HEK293 (cell line): ENCODE measurements around the gene ZC3H18.
"Not testable (repeated sequence)": the region's sequence is repeated elsewhere in the genome, so short reads cannot be mapped to it uniquely, and the experiment has no call there.

Experiments used
- CTCF ChIA-PET: fragments of 350-600 bp; formaldehyde crosslinking; extraction: SDS; loops from one replicate; lab custom pipeline; 2021; ENCODE audit warnings: antibody characterized with exemption; lab: Yijun Ruan, JAX
- POLR2A ChIA-PET: fragments of 300-600 bp; formaldehyde crosslinking; extraction: SDS; loops from one replicate; lab custom pipeline; 2020; ENCODE audit warnings: antibody characterized with exemption, inconsistent platforms; lab: Yijun Ruan, JAX
- H3K27ac ChIP-seq: fragments of 200-500 bp; sonication (Bioruptor generic); 2 replicates; pipeline ENCODE4 v1.5.1; 2014; ENCODE audit warnings: low read depth, low read length, control low read depth, inconsistent platforms; ENCODE audit errors: extremely low read depth
- H3K36me3 ChIP-seq, 2 experiments: fragments of 200-500 bp in 1 of 2; sonication (Bioruptor generic) in 1 of 2; 1 replicate in 1 of 2; 2 replicates in 1 of 2; pipeline ENCODE4 v1.5.1; 2014 to 2017; ENCODE audit warnings: inconsistent platforms in 2 of 2, low read length in 2 of 2; ENCODE audit not compliant: control insufficient read depth in 2 of 2, insufficient read depth in 1 of 2
- H3K4me1 ChIP-seq: fragments of 200-500 bp; sonication (Bioruptor generic); 2 replicates; pipeline ENCODE4 v1.5.1; 2014; ENCODE audit warnings: mild to moderate bottlenecking, low read length, inconsistent platforms; ENCODE audit not compliant: control insufficient read depth, insufficient read depth
- H3K4me3 ChIP-seq: 2 replicates; pipeline ENCODE4 v1.5.1; 2011; ENCODE audit warnings: low read depth, mild to moderate bottlenecking, control low read depth, low read length, moderate library complexity
- H3K9me3 ChIP-seq: fragments of 200-500 bp; sonication (Bioruptor generic); 2 replicates; pipeline ENCODE4 v1.5.1; 2014; ENCODE audit warnings: low read depth, low read length, inconsistent platforms; ENCODE audit not compliant: control insufficient read depth, insufficient read depth
- GLI4 ChIP-seq: fragments of 450-650 bp; formaldehyde crosslinking; IDR thresholded peaks from 2 replicates; pipeline ENCODE4 v1.5.1; 2016; ENCODE audit warnings: missing biosample characterization, missing genetic modification characterization
- TRIM28 ChIP-seq: IDR thresholded peaks from 2 replicates; pipeline ENCODE4 v1.6.1; 2011; ENCODE audit warnings: low read length, control low read depth, borderline replicate concordance
- ZBTB8A ChIP-seq: fragments of 450-650 bp; formaldehyde crosslinking; IDR thresholded peaks from 2 replicates; pipeline ENCODE4 v1.5.1; 2016; ENCODE audit warnings: missing biosample characterization, missing genetic modification characterization
- ZNF302 ChIP-seq: fragments of 450-650 bp; formaldehyde crosslinking; IDR thresholded peaks from 2 replicates; pipeline ENCODE4 v1.5.1; 2016; ENCODE audit warnings: missing biosample characterization, missing genetic modification characterization, low read depth
- ZNF354C ChIP-seq: fragments of 450-650 bp; formaldehyde crosslinking; IDR thresholded peaks from 2 replicates; pipeline ENCODE4 v1.5.1; 2016; ENCODE audit warnings: missing biosample characterization, missing genetic modification characterization, low read depth, borderline replicate concordance
- ZNF423 ChIP-seq: fragments of 450-650 bp; formaldehyde crosslinking; IDR thresholded peaks from 2 replicates; pipeline ENCODE4 v1.5.1; 2016; ENCODE audit warnings: missing biosample characterization, missing genetic modification characterization
- ZNF501 ChIP-seq: fragments of 450-650 bp; formaldehyde crosslinking; IDR thresholded peaks from 2 replicates; pipeline ENCODE4 v1.5.1; 2016; ENCODE audit warnings: missing biosample characterization, missing genetic modification characterization
- ZNF624 ChIP-seq: fragments of 450-650 bp; formaldehyde crosslinking; IDR thresholded peaks from 2 replicates; pipeline ENCODE4 v1.5.1; 2017; ENCODE audit warnings: missing biosample characterization, missing genetic modification characterization
- TF ChIP-seq, protein P1 (sequence below): fragments of 450-650 bp; formaldehyde crosslinking; IDR thresholded peaks from 2 replicates; pipeline ENCODE4 v1.5.1; 2017; ENCODE audit warnings: missing biosample characterization, missing genetic modification characterization
- TF ChIP-seq, protein P2 (sequence below): fragments of 450-650 bp; formaldehyde crosslinking; IDR thresholded peaks from 2 replicates; pipeline ENCODE4 v1.5.1; 2016; ENCODE audit warnings: missing biosample characterization, missing genetic modification characterization
- TF ChIP-seq, protein P3 (sequence below): fragments of 450-650 bp; formaldehyde crosslinking; IDR thresholded peaks from 2 replicates; pipeline ENCODE4 v1.5.1; 2016; ENCODE audit warnings: missing biosample characterization, missing genetic modification characterization, borderline replicate concordance
- TF ChIP-seq, protein P4 (sequence below): fragments of 450-650 bp; formaldehyde crosslinking; IDR thresholded peaks from 2 replicates; pipeline ENCODE4 v1.5.1; 2016; ENCODE audit warnings: missing biosample characterization, missing genetic modification characterization
- TF ChIP-seq, protein P5 (sequence below): fragments of 450-650 bp; formaldehyde crosslinking; IDR thresholded peaks from 2 replicates; pipeline ENCODE4 v1.5.1; 2016; ENCODE audit warnings: missing biosample characterization, missing genetic modification characterization

ZC3H18 gene

DNA sequence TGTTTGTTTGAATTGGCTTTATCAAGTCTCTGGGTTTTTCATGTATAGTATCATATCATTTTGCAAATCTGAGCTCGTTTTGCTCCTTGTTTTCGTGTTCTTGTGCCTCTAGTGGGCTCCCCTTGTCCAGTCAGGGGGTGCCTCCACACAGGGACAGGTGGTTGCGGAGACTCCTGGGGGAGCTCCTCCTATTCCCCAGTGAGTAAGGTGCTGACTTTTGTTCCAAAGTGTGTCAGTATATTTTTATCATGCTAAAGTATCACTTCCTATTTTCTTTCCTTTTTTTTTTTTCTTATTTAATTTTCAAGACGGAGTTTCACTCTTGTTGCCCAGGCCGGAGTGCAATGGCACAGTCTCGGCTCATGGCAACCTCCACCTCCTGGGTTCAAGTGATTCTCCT, 37.9 kb downstream of the ZC3H18 start (continued):
- TF ChIP-seq, protein P1, sequence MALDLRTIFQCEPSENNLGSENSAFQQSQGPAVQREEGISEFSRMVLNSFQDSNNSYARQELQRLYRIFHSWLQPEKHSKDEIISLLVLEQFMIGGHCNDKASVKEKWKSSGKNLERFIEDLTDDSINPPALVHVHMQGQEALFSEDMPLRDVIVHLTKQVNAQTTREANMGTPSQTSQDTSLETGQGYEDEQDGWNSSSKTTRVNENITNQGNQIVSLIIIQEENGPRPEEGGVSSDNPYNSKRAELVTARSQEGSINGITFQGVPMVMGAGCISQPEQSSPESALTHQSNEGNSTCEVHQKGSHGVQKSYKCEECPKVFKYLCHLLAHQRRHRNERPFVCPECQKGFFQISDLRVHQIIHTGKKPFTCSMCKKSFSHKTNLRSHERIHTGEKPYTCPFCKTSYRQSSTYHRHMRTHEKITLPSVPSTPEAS: no peak
- TF ChIP-seq, protein P2, sequence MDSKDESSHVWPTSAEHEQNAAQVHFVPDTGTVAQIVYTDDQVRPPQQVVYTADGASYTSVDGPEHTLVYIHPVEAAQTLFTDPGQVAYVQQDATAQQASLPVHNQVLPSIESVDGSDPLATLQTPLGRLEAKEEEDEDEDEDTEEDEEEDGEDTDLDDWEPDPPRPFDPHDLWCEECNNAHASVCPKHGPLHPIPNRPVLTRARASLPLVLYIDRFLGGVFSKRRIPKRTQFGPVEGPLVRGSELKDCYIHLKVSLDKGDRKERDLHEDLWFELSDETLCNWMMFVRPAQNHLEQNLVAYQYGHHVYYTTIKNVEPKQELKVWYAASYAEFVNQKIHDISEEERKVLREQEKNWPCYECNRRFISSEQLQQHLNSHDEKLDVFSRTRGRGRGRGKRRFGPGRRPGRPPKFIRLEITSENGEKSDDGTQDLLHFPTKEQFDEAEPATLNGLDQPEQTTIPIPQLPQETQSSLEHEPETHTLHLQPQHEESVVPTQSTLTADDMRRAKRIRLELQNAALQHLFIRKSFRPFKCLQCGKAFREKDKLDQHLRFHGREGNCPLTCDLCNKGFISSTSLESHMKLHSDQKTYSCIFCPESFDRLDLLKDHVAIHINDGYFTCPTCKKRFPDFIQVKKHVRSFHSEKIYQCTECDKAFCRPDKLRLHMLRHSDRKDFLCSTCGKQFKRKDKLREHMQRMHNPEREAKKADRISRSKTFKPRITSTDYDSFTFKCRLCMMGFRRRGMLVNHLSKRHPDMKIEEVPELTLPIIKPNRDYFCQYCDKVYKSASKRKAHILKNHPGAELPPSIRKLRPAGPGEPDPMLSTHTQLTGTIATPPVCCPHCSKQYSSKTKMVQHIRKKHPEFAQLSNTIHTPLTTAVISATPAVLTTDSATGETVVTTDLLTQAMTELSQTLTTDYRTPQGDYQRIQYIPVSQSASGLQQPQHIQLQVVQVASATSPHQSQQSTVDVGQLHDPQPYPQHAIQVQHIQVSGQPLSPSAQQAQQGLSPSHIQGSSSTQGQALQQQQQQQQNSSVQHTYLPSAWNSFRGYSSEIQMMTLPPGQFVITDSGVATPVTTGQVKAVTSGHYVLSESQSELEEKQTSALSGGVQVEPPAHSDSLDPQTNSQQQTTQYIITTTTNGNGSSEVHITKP (tag by site-specific recombination): no peak

DNA sequence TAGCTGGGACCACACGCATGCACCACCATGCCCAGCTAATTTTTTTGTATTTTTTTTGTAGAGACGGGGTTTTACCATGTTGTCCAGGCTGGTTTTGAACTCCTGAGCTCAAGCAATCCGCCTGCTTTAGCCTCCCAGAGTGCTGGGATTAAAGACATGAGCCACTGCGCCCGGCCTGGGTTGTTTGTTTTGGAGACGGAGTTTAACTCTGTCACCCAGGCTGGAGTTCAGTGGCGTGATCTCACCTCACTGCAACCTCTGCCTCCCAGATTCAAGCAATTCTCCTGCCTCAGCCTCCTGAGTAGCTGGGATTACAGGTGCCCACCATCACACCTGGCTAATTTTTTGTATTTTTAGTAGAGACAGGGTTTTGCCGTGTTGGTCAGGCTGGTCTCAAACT, 39.2 kb downstream of the ZC3H18 start:
- H3K27ac ChIP-seq, H3K4me1 ChIP-seq, POLR2A ChIA-PET, H3K4me3 ChIP-seq, H3K9me3 ChIP-seq: not testable (repeated sequence)
- CTCF ChIA-PET: interaction anchor here (0.7 kb wide), 1 partner anchor 10 kb away, joined by 3 read pairs; no protein-coding TSS in a partner anchor
- peaks cover 13 to 92% of the 10 kb centered on the region in 2 experiments; a peak in 2 of 3 replicates for H3K36me3 ChIP-seq

DNA sequence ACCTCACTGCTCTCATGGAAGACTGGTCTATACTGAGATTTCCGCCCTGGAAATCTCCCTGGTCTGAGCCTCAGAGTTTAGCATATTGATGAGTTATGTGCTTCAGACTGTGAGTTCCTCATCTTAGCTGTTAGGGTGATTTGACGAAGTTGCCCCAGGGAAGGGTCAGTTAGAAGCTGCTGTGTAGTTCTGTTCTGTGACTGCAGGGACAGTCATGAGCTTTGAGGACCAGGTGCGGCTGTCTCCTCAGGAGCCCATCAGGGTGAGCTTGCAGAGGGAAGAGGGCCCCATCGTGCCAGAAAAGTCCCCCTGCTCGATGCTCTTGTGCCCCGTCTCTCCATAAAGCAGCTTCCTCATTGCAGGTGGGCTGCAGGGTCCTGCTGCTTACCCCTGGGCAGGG, 39.9 kb downstream of the ZC3H18 start:
- no peak overlapping the region for H3K4me3 ChIP-seq
- TF ChIP-seq ZBTB8A: no peak
- H3K9me3 ChIP-seq: no peaks in the 10 kb centered on the region
- ChIA-PET POLR2A (no interaction called here), CTCF (interaction anchor here (0.7 kb wide), 1 partner anchor 10 kb away, joined by 3 read pairs; no protein-coding TSS in a partner anchor)
- H3K27ac ChIP-seq: no peak overlapping the region
- H3K36me3 ChIP-seq: peaks cover 13 to 90% of the 10 kb centered on the region in 2 experiments; a peak in 2 of 3 replicates
- H3K4me1 ChIP-seq: no peaks in the 10 kb centered on the region

DNA sequence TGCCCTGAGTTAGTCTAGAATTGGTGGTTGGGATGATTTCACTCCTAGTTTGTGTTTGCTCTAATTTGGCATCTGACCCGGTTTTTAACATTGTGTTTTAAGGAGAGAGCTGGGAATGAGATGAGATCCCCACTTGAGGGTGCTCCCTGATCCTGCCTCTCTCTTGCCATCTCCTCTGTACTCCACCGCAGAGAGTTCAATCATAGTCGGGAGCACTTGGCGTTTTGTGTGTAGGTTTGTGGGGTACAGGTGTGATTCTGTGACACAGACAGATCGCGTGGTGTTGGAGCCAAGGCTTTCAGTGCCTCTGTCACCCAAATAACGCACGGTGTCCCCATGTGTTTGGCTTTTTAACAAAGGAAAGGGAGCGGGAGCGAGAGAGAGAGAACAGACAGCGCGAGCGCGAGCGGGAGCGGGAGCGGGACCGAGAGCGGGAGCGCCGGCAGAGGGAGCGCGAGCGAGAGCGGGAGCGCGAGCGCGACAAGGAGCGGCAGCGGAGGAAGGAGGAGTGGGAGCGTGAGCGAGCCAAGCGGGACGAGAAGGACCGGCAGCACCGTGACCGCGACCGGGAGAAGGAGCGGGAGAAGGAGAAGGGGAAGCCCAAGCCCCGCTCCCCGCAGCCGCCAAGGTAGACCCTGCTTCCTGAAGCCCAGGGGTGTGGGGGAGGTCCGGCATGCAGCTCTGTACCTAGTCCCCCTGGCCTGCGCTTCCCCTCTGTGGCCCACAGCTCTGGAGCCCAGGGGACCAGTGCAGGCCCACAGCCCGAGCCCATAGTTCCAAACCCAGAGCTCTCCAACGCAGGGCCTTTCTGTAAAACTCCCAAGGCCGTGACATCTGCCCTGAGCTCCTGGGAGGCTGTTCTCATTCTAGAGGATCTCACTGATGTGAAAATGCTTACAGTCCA, 41.0 kb downstream of the ZC3H18 start:
- H3K9me3 ChIP-seq: no peaks in the 10 kb centered on the region
- H3K4me1 ChIP-seq: no peaks in the 10 kb centered on the region
- ChIA-PET CTCF (interaction anchor here (0.5 to 0.7 kb wide), 2 partner anchors 93 to 695 kb away, joined by 3 read pairs; no protein-coding TSS in a partner anchor), POLR2A (no interaction called here)
- no peak overlapping the region for H3K4me3 ChIP-seq
- H3K27ac ChIP-seq: no peak overlapping the region
- H3K36me3 ChIP-seq: peaks cover 13 to 86% of the 10 kb centered on the region in 2 experiments; a peak in 2 of 3 replicates
- TF ChIP-seq ZNF624 (tag by site-specific recombination): no peak
- no peak for TF ChIP-seq ZNF302 (tag by site-specific recombination)
- TF ChIP-seq ZNF501: no peak
- TF ChIP-seq GLI4 (tag by site-specific recombination): no peak
- TF ChIP-seq ZNF423: no peak
- TF ChIP-seq, protein P3, sequence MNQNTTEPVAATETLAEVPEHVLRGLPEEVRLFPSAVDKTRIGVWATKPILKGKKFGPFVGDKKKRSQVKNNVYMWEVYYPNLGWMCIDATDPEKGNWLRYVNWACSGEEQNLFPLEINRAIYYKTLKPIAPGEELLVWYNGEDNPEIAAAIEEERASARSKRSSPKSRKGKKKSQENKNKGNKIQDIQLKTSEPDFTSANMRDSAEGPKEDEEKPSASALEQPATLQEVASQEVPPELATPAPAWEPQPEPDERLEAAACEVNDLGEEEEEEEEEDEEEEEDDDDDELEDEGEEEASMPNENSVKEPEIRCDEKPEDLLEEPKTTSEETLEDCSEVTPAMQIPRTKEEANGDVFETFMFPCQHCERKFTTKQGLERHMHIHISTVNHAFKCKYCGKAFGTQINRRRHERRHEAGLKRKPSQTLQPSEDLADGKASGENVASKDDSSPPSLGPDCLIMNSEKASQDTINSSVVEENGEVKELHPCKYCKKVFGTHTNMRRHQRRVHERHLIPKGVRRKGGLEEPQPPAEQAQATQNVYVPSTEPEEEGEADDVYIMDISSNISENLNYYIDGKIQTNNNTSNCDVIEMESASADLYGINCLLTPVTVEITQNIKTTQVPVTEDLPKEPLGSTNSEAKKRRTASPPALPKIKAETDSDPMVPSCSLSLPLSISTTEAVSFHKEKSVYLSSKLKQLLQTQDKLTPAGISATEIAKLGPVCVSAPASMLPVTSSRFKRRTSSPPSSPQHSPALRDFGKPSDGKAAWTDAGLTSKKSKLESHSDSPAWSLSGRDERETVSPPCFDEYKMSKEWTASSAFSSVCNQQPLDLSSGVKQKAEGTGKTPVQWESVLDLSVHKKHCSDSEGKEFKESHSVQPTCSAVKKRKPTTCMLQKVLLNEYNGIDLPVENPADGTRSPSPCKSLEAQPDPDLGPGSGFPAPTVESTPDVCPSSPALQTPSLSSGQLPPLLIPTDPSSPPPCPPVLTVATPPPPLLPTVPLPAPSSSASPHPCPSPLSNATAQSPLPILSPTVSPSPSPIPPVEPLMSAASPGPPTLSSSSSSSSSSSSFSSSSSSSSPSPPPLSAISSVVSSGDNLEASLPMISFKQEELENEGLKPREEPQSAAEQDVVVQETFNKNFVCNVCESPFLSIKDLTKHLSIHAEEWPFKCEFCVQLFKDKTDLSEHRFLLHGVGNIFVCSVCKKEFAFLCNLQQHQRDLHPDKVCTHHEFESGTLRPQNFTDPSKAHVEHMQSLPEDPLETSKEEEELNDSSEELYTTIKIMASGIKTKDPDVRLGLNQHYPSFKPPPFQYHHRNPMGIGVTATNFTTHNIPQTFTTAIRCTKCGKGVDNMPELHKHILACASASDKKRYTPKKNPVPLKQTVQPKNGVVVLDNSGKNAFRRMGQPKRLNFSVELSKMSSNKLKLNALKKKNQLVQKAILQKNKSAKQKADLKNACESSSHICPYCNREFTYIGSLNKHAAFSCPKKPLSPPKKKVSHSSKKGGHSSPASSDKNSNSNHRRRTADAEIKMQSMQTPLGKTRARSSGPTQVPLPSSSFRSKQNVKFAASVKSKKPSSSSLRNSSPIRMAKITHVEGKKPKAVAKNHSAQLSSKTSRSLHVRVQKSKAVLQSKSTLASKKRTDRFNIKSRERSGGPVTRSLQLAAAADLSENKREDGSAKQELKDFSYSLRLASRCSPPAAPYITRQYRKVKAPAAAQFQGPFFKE (tag by site-specific recombination): no peak
- TF ChIP-seq, protein P4, sequence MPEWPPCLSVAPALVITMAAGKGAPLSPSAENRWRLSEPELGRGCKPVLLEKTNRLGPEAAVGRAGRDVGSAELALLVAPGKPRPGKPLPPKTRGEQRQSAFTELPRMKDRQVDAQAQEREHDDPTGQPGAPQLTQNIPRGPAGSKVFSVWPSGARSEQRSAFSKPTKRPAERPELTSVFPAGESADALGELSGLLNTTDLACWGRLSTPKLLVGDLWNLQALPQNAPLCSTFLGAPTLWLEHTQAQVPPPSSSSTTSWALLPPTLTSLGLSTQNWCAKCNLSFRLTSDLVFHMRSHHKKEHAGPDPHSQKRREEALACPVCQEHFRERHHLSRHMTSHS (tag by site-specific recombination): no peak
- TF ChIP-seq, protein P5, sequence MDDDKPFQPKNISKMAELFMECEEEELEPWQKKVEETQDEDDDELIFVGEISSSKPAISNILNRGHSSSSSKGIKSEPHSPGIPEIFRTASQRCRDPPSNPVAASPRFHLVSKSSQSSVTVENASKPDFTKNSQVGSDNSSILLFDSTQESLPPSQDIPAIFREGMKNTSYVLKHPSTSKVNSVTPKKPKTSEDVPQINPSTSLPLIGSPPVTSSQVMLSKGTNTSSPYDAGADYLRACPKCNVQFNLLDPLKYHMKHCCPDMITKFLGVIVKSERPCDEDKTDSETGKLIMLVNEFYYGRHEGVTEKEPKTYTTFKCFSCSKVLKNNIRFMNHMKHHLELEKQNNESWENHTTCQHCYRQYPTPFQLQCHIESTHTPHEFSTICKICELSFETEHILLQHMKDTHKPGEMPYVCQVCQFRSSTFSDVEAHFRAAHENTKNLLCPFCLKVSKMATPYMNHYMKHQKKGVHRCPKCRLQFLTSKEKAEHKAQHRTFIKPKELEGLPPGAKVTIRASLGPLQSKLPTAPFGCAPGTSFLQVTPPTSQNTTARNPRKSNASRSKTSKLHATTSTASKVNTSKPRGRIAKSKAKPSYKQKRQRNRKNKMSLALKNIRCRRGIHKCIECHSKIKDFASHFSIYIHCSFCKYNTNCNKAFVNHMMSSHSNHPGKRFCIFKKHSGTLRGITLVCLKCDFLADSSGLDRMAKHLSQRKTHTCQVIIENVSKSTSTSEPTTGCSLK (tag by site-specific recombination): no peak
- no peak for TF ChIP-seq ZNF354C
- TF ChIP-seq TRIM28: no peak
